Adrenal gland (tissue), 12 donors: ENCODE data around the gene SSH3. TPM values are rescaled to one million over a fixed set of nuclear protein-coding genes. Genes with fewer than 3 reads are reported as not detected.

Source experiments
- DNase-seq, 7 donors: peaks; one replicate each; pipeline ENCODE4 v3.0.0-alpha.2; 2019 to 2020
- H3K27ac ChIP-seq, 5 donors: fragments of 200-600 bp; sonication (generic) in 4 of 5; 1 replicate in 3 of 5; 2 replicates in 2 of 5; pipeline versions ENCODE4 v1.5.1 to v1.8.0; 2016 to 2020; ENCODE audit warnings: mild to moderate bottlenecking in 1 of 5
- H3K27me3 ChIP-seq: fragments of 200-600 bp; 2 replicates; pipeline ENCODE4 v1.8.0; 2021
- H3K36me3 ChIP-seq, 2 donors: fragments of 200-600 bp; replicated peaks in 1 of 2; 1 replicate in 1 of 2; 2 replicates in 1 of 2; pipeline versions ENCODE4 v1.5.1 to v1.8.0; 2018 to 2022
- H3K4me1 ChIP-seq, 2 donors: fragments of 200-600 bp; replicated peaks in 1 of 2; 1 replicate in 1 of 2; 2 replicates in 1 of 2; pipeline versions ENCODE4 v1.5.1 to v1.8.0; 2018 to 2021
- H3K4me3 ChIP-seq, 4 donors: fragments of 200-600 bp; sonication (generic) in 3 of 4; one replicate each; pipeline ENCODE4 v1.5.1; 2016 to 2018
- H3K9me3 ChIP-seq, 3 donors: fragments of 200-600 bp; sonication (generic) in 1 of 3; replicated peaks in 1 of 3; 1 replicate in 2 of 3; 2 replicates in 1 of 3; pipeline versions ENCODE4 v1.5.1 to v1.8.0; 2016 to 2021
- CTCF ChIP-seq, 6 experiments: fragments of 450-650 bp in 4 of 6; fragments of 200-600 bp in 2 of 6; sonication (generic) in 1 of 6; IDR thresholded peaks; 1 replicate in 5 of 6; 2 replicates in 1 of 6; pipeline versions ENCODE4 v1.5.1 to v1.8.0; 2016 to 2021; ENCODE audit warnings: antibody characterized with exemption in 6 of 6, mild to moderate bottlenecking in 2 of 6, moderate library complexity in 1 of 6
- POLR2A ChIP-seq, 2 donors: fragments of 450-650 bp; IDR thresholded peaks; one replicate each; pipeline ENCODE4 v1.6.1; 2017; ENCODE audit warnings: antibody characterized with exemption in 2 of 2, mild to moderate bottlenecking in 2 of 2, moderate library complexity in 1 of 2
- WGBS, 4 donors: extraction: QIAGEN DNeasy Blood & Tissue Kit in 2 of 4; methylation state at CpG; one replicate each; pipeline versions ENCODE4 v1.1.5 to v1.1.7; 2013 to 2017; 5-methylcytosine and 5-hydroxymethylcytosine counted together
- intact Hi-C, 2 donors: fragments of 100-400 bp; cut with DNase I; formaldehyde crosslinking; loops; one replicate each; pipeline versions ENCODE4 v1.14.1 to v1.15.0; 2022 to 2023
- polyA plus RNA-seq, 3 donors: library from polyadenylated mRNA; stranded (reverse); fragments of 200-250 nt in 2 of 3; fragments of 350-450 nt in 1 of 3; fragmentation: Illumina TruSeq in 1 of 3; extraction: RNeasy Lipid Tissue Mini Kit (QIAGEN cat#74804) in 1 of 3; gene quantifications; one replicate each; pipeline ENCODE4 v1.2.3, GENCODE V29; 2013 to 2014
- total RNA-seq, 9 donors: library from RNA; depleted of rRNA in 4 of 9; stranded (reverse); fragments of >200 nt in 4 of 9; fragments of 120-200 nt in 1 of 9; fragmentation: NEBNext Ultra II Directional in 1 of 9; extraction: Animal tissue kit (Norgen Biotek cat#: 25700) in 1 of 9; gene quantifications; one replicate each; pipeline versions ENCODE4 v1.1.0 to v1.2.4, GENCODE V29; 2013 to 2023
- donor health status: healthy with polysubstance abuse.
- donor health status: Bipolar disorder and iron deficiency.
- donor health status: DM: yes; HTN: yes; CAD: no.
- donor health status: DM: no; HTN: no; CAD: no.
- donor health status: DM: no; HTN: no; CAD: no.
- donor health status: DM: yes; HTN: yes; CAD: no.

The SSH3 gene
- total and polyA plus RNA-seq, 12 donors = 4.2 to 35.2 (median 24.6) TPM

GRCh38 chr11:67353317-67354074, 50.2 kb downstream of the SSH3 start, which contains the start of gene POLD4:
TSS of gene POLD4 (minus strand) at chr11:67353546. CDS start at chr11:67353399, 147 bp downstream.
- Histone ChIP-seq H3K27ac (peak within 1 kb of the TSS; percentile 91 to 99 (median 98)), H3K36me3 (no peaks in the 10 kb centered on the region), H3K9me3 (no peaks in the 10 kb centered on the region), H3K4me1 (peaks cover 37 to 64% of the 10 kb centered on the region in 2 donors), H3K4me3 (peak within 1 kb of the TSS; percentile 13 to 82 (median 56)), H3K27me3 (no peaks in the 10 kb centered on the region)
- 0% methylated on average over 14 to 37 of the region's 37 CpGs for WGBS, 4 donors
- TF ChIP-seq CTCF (IDR thresholded peaks at IDR 0.05) (no peak), POLR2A (IDR thresholded peaks at IDR 0.05) (peak; percentile 87 to 88)
- peak; percentile 98 to 100 (median 99) for DNase-seq
- intact Hi-C loops = loop anchor here in 1 of 2 donors (2.0 kb wide), 1 partner anchor 29 kb away; no protein-coding TSS in a partner anchor

- intact Hi-C loops = no loop called here
- TF ChIP-seq POLR2A (IDR thresholded peaks at IDR 0.05) = peak in 1 of 2 donors; percentile 46
- no peak for TF ChIP-seq CTCF (IDR thresholded peaks at IDR 0.05)
These were observed 51.0 kb downstream of the SSH3 start for GRCh38 chr11:67354075-67355022.

GRCh38 chr11:67355023-67355793, 51.9 kb downstream of the SSH3 start:
- H3K4me3 ChIP-seq = no peak overlapping the region
- no peaks in the 10 kb centered on the region for H3K9me3 ChIP-seq
- no peaks in the 10 kb centered on the region for H3K36me3 ChIP-seq
- TF ChIP-seq POLR2A (IDR thresholded peaks at IDR 0.05) = no peak
- no peak for TF ChIP-seq CTCF (IDR thresholded peaks at IDR 0.05)
- H3K27ac ChIP-seq = peak overlapping the region; percentile 46 to 99 (median 98)
- intact Hi-C loops = no loop called here
- DNase-seq = peak in 1 of 7 donors; percentile 38
- peaks cover 37 to 64% of the 10 kb centered on the region in 2 donors for H3K4me1 ChIP-seq
- H3K27me3 ChIP-seq = no peaks in the 10 kb centered on the region
- WGBS, 4 donors = 71 to 87% (median 81%) methylated on average over 4 to 11 of the region's 11 CpGs

More at GRCh38 chr11:67354075-67355022, 51.0 kb downstream of the SSH3 start:
- Histone ChIP-seq H3K27me3 (no peaks in the 10 kb centered on the region), H3K27ac (peak overlapping the region; percentile 91 to 99 (median 98)), H3K36me3 (no peaks in the 10 kb centered on the region), H3K4me3 (peak overlapping the region in 2 of 4 donors; percentile 54 to 57), H3K4me1 (peaks cover 37 to 64% of the 10 kb centered on the region in 2 donors), H3K9me3 (no peaks in the 10 kb centered on the region)
- 12 to 23% (median 18%) methylated on average over 6 to 8 of the region's 8 CpGs for WGBS, 4 donors
- DNase-seq = peak; percentile 67 to 95 (median 87)
